ENCODE results near the gene ADAMTS2. TPM values are rescaled to one million over a fixed set of nuclear protein-coding genes. Genes with fewer than 3 reads are reported as not detected.

The ADAMTS2 gene
- total RNA-seq, 1 donor from 2014 or later = not detected

DNA sequence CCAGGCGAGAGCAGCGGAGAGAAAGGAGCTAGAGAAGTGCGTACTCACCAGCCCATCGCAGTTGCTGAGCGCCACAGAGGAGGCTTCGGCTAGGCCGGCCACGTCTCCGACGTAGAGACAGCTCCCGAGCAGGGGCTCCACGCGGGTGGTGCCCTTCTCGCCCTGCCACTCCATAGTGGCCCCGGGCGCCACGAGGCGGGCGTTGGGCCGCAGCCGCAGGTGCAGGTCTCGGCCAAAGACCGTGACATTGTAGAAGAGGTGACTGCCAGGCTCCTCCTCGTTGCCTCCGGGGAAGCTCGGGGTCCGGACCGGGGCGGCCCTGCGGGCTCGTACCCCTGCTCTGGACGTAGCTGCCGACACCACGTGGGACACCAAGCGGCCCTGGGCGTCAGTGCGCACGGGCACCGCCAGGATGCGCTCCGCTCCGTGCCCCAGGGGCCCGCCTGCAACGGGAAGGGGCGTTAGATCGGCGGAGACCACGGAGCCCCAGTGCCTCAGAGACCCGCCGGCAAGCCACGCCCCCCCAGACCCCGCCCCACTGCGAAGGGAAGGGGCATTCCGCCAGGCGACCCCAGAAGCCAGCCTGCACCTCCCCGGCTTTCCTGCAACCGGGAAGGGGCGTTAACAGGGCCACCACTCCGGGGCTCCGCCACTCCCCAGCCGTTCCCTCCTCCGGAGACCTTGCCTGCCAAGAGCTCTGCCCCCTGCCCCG, 1.4 kb downstream of the ADAMTS2 start:
- intact Hi-C loops (cut with micrococcal nuclease) = no loop called here

DNA sequence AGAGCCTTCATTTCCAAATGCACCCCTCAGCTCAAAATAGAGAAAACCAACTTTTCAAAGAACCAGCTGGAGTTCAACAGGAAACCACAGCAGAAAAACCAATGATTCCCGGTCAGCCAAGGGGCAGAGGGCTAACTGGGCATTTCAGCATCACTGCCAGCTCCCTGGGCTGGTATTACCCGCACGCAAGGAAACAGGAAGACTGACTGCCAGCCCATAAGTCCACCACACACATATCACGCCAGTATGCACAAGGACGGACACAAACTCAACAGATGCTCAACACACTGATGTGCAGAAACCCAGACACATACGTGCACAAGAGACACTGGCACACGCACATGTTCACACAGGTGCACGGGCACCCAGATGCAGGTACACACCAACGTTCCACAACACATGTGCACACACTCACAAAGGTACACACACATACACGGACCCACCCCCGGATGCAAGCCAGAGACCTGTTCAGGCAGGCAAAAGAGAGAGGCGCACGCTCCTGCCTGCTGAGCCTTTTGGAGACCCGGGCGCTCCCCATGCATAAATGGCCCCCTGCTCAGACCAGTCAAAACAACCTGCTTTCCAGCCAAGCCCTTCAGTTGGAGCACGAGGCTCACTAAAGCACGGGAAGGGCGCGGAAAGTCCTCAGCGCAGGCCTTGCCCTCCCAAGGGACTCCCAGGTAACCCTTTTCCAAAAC, 2.1 kb downstream of the ADAMTS2 start:
- intact Hi-C loops (cut with micrococcal nuclease) = no loop called here

- intact Hi-C loops (cut with micrococcal nuclease) = no loop called here
Observed at GRCh38 chr5:179342577-179342976, 2.7 kb downstream of the ADAMTS2 start.

DNA sequence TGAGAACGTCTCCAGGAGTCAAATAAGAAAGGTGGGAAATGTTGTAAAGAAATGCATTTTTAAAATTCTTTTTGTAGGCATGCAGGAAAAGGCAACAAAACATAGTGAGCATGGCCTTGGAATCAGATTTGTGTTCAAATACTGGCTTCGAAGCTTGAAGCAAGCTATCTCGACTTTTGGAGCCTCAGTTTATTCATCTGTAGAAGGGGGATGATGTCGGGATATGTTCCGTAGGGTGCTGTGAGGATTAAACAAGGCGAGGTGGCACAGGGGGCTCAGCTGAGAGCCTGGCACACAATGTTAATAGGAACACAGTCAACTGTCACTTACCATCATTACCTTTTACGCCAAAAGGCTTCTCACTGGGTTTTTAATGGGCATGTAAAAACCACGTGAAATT, 4.8 kb downstream of the ADAMTS2 start:
- intact Hi-C loops (cut with micrococcal nuclease) = no loop called here

GRCh38 chr5:179339996-179340395, 5.3 kb downstream of the ADAMTS2 start:
- intact Hi-C loops (cut with micrococcal nuclease) = no loop called here

DNA sequence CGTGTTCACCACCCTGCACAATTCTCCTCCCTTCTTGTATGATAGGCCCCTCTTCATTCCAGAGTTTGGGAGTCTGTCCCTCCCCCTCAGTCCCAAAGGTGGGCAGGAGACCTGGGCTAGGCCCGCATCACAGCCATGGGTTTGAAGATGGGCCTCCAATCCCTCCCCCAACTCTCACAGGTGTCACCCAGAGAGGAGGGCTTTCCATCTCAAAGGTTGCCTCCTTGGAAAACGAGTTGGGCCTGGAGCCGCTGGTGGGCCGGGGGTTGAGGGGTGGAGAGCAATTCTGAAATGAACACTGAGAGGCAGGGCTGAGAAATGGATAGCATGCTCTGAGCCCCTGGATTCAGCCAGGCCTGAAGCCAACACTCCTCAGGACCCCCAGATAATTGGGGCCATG, 6.2 kb downstream of the ADAMTS2 start:
- intact Hi-C loops (cut with micrococcal nuclease) = no loop called here

- intact Hi-C loops (cut with micrococcal nuclease) = no loop called here
Observed at GRCh38 chr5:179337796-179338676, 7.2 kb downstream of the ADAMTS2 start.

DNA sequence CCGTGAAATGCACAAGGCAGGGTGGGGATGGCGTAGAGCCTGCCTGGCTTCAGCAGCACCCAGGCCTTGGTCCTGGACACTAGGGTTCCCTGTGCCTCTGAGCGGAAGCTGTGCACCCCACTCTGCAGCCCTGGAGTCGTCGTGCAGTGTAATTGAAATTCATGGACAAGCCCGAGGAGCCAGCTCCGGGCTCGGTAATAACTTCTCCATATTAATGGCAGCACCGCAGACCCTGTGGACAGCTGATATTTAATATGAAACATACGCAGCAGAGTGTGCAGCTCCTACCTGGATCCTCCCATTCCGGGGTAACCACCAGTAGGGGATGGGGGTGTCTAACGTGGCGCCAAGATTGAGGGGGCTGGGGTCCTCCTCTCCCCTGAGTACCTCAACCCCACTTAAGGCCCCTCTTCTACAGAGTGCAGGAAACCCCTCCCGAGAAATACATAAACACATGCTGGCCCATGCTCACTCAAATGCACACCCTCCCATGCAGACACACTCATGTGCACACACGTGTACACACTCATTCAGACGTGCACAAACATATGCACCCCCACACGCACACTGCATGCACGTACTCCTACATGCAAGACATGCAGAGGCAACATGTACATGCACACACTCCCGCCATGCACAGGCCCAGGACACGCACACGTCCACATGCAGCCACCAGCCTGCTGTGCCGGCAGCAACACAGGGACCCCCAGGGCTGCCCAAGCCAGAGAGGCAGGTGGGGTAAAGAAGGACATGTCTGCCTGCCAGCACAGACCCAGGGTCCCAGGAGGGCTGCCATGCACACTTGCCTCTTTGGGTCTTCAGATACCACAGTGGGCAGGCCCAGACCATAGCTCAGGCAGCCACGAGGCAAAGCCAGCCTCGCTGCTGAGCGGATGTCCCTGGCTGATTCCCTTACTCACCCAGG, 8.1 kb downstream of the ADAMTS2 start:
- intact Hi-C loops (cut with micrococcal nuclease) = no loop called here

- intact Hi-C loops (cut with micrococcal nuclease) = no loop called here
Observed at GRCh38 chr5:179336126-179336870, 9.0 kb downstream of the ADAMTS2 start.

DNA sequence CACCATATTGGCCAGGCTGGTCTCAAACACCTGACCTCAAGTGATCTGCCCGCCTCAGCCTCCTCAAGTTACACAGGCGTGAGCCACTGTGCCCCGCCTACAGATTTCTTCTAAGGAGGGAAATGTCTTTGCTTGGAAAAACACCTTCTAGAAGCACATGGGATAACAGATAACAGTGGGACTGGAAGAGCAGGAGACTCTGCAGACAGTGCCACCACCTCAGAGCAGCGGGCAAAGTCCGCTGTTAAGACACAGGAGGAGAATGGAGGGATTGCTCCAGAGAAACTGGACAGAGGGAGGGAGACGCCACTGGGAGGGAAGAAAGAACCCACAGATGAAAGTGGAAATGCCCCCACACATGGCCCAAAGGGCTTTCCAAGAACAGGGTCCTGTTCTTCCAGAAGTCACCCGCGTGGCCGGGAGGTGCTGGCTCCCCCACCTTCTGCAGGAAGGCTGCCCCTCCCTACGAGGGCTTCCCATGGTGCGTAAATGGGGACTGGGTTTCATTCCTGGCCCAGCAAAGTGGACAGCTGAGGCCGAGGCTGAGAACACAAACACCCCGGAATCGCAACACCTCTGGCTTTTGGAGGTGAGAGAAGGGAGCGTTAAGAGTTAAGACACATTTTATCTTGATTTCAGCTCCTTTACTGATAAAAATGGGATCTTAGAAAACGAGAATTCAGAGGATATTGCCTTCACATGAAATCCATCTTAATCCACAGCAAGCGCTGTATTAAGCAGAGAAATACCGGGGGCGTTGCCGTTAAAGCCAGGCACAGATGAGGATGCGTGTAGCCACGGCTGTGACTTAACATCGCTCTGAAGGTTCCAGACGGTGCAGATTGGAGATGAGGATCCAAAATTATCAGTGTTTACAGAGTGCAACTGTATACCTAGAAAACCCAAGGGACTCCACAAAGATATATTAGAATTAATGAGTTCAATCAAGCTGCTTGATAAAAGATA, 11.2 kb downstream of the ADAMTS2 start:
- intact Hi-C loops (cut with micrococcal nuclease) = no loop called here

GRCh38 chr5:179332741-179333290, 12.4 kb downstream of the ADAMTS2 start:
- intact Hi-C loops (cut with micrococcal nuclease) = no loop called here

- intact Hi-C loops (cut with micrococcal nuclease) = no loop called here
Observed at GRCh38 chr5:179331591-179332375, 13.5 kb downstream of the ADAMTS2 start.

DNA sequence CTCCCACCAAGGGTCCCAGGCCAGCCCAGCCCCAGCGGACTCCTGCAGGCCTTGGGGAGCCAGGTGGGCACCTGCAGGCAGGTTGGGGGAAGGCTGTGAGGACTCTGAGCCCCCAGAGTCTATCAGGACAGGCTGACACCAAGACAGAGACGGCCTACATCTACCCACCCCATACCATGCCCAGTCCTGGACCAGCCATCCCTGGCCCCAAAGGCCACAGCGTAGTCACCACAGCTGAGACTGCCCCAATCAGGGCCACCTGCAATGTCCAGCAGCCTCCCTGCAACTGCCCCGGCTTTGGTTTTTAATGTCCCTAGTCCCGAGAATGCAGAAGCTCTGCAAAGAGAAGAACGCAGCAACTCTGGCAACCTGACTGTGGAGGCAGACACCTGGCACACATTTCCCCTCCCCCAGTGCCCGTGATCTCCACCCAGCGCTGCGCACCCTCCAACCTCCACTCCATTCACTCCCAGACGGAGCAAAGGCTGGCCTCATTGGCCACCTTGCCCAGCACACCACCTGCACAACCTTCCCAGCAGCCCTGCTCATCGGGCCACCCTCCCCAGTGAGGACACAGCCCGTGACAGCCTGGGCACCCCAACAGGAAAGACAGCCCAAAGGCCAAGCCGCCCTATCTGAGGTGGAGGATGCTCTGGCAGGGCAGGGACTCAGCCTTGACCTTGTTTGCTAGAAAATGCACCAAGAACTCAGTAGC, 14.9 kb downstream of the ADAMTS2 start:
- intact Hi-C loops (cut with micrococcal nuclease) = no loop called here

GRCh38 chr5:179328291-179328690, 17.0 kb downstream of the ADAMTS2 start:
- intact Hi-C loops (cut with micrococcal nuclease) = no loop called here

- intact Hi-C loops (cut with micrococcal nuclease) = no loop called here
Observed at GRCh38 chr5:179327021-179327735, 18.1 kb downstream of the ADAMTS2 start.

DNA sequence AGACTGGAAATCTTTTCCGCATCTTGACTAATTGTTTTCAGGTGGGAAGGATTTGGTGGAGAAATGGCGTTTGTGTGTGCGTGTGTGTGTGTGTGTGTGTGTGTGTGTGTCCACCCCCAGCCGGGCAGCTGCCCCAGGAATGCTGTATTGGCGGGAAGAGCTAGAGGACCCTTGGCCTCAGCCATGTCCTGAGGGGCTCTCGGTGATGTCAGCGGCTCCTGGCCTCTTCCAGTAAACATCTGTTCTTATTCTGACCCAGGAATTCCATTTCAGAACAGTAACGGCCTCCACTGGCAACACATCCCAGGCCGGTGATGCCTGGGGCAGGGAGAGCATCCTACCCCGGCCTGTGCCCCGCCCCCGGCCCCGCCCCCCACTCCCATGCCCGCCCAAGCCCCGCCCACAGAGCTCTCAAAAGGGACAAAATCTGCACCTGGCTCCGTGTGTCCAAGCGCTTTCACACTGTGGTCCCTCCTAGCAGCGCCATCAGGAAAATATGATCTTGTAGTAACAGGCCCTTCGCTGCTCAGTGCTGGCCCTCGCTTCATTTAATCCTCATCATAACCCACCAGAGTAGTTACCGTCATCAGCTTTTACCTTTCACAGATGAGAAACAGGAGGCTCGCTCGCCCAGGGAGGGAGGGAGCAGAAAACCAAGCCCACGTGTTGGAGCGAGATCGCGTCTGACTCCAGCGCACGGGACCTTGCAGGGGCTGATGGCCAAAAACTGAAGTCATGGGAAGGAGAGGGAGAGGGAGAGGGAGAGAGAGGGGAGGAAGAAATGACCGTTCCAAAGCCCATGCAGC, 18.9 kb downstream of the ADAMTS2 start:
- intact Hi-C loops (cut with micrococcal nuclease) = no loop called here
